ENCODE data around the gene CNOT6L.

DNA sequence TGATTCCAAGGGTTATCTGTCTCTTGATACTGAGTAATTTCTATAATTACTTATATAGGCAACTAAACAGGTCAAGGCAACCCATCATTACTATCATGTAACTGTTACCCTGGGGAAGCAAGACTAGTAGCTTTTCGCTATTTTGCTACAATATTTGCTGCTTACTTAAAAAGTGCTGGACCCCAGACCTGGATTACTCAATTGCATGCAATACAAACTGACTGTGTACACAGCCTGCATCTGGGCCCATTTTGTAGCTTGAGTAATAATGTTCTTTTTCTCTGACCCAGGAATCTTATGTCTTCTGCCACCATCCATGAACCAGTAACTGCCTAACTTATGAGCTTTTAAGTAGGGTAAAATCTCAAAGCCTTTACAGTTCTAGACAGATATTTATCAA, 53.4 kb downstream of the CNOT6L start:
- TF ChIP-seq, protein P1, sequence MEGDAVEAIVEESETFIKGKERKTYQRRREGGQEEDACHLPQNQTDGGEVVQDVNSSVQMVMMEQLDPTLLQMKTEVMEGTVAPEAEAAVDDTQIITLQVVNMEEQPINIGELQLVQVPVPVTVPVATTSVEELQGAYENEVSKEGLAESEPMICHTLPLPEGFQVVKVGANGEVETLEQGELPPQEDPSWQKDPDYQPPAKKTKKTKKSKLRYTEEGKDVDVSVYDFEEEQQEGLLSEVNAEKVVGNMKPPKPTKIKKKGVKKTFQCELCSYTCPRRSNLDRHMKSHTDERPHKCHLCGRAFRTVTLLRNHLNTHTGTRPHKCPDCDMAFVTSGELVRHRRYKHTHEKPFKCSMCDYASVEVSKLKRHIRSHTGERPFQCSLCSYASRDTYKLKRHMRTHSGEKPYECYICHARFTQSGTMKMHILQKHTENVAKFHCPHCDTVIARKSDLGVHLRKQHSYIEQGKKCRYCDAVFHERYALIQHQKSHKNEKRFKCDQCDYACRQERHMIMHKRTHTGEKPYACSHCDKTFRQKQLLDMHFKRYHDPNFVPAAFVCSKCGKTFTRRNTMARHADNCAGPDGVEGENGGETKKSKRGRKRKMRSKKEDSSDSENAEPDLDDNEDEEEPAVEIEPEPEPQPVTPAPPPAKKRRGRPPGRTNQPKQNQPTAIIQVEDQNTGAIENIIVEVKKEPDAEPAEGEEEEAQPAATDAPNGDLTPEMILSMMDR (IDR thresholded peaks at IDR 0.05), result no peak
- no peak for TF ChIP-seq POLR2A (IDR thresholded peaks at IDR 0.05)
